Measurements from ENCODE around the gene FZD1.

GRCh38 chr7:91263384-91264045 lies 718 bp upstream of the FZD1 start:
- TF ChIP-seq POLR2AphosphoS5 (IDR thresholded peaks at IDR 0.05; ENCODE audit: insufficient read depth in 1 of 2, low read depth in 1 of 2) (no peak), CTCF (IDR thresholded peaks at IDR 0.05) (no peak), POLR2A (IDR thresholded peaks at IDR 0.05) (no peak)

Measured in vagina (tissue), 2 donors.